Measurements from ENCODE around the gene ZNF487. TPM values are rescaled to one million over a fixed set of nuclear protein-coding genes. Genes with fewer than 3 reads are reported as not detected.

Gene ZNF487
- 1.1 TPM for polyA plus RNA-seq (2012; ENCODE audit: insufficient read length, low read depth)

GRCh38 chr10:43436291-43437140 is at the start of gene ZNF487:
Gene ZNF487 (plus strand): TSS chr10:43437111. CDS start chr10:43475814, 38,703 bp downstream.
- TF ChIP-seq TAF1 (IDR thresholded peaks at IDR 0.05; ENCODE audit: borderline replicate concordance, insufficient read depth, low read length) (peak; percentile 22; the same call in 1 of the 2 replicates), POLR2AphosphoS5 (IDR thresholded peaks at IDR 0.05; ENCODE audit: low read depth, low read length) (peak; percentile 66), SIN3A (IDR thresholded peaks at IDR 0.05; ENCODE audit: borderline replicate concordance, insufficient read depth, low read length) (no peak), FOXP2 (optimal IDR thresholded peaks at IDR 0.05; ENCODE audit: borderline replicate concordance, extremely low read depth, extremely low read length, insufficient read depth) (peak; percentile 82)
- TF ChIP-seq, protein P1, sequence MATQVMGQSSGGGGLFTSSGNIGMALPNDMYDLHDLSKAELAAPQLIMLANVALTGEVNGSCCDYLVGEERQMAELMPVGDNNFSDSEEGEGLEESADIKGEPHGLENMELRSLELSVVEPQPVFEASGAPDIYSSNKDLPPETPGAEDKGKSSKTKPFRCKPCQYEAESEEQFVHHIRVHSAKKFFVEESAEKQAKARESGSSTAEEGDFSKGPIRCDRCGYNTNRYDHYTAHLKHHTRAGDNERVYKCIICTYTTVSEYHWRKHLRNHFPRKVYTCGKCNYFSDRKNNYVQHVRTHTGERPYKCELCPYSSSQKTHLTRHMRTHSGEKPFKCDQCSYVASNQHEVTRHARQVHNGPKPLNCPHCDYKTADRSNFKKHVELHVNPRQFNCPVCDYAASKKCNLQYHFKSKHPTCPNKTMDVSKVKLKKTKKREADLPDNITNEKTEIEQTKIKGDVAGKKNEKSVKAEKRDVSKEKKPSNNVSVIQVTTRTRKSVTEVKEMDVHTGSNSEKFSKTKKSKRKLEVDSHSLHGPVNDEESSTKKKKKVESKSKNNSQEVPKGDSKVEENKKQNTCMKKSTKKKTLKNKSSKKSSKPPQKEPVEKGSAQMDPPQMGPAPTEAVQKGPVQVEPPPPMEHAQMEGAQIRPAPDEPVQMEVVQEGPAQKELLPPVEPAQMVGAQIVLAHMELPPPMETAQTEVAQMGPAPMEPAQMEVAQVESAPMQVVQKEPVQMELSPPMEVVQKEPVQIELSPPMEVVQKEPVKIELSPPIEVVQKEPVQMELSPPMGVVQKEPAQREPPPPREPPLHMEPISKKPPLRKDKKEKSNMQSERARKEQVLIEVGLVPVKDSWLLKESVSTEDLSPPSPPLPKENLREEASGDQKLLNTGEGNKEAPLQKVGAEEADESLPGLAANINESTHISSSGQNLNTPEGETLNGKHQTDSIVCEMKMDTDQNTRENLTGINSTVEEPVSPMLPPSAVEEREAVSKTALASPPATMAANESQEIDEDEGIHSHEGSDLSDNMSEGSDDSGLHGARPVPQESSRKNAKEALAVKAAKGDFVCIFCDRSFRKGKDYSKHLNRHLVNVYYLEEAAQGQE (IDR thresholded peaks at IDR 0.05; ENCODE audit: insufficient read depth in 1 of 2, low read depth in 2 of 2, low read length in 2 of 2) = no peak

GRCh38 chr10:43387678-43388032 is 49.3 kb upstream of the ZNF487 start:
- TF ChIP-seq POLR2AphosphoS5 (IDR thresholded peaks at IDR 0.05; ENCODE audit: low read depth, low read length) = no peak
- TF ChIP-seq SIN3A (IDR thresholded peaks at IDR 0.05; ENCODE audit: borderline replicate concordance, insufficient read depth, low read length) = no peak
- TF ChIP-seq TAF1 (IDR thresholded peaks at IDR 0.05; ENCODE audit: borderline replicate concordance, insufficient read depth, low read length) = no peak

GRCh38 chr10:43389867-43390266 is 47.0 kb upstream of the ZNF487 start:
- TF ChIP-seq, protein P1 (IDR thresholded peaks at IDR 0.05; ENCODE audit: insufficient read depth in 1 of 2, low read depth in 2 of 2, low read length in 2 of 2) = no peak
- peak; percentile 23; the same call in 1 of the 2 replicates for TF ChIP-seq POLR2AphosphoS5 (IDR thresholded peaks at IDR 0.05; ENCODE audit: low read depth, low read length)

DNA sequence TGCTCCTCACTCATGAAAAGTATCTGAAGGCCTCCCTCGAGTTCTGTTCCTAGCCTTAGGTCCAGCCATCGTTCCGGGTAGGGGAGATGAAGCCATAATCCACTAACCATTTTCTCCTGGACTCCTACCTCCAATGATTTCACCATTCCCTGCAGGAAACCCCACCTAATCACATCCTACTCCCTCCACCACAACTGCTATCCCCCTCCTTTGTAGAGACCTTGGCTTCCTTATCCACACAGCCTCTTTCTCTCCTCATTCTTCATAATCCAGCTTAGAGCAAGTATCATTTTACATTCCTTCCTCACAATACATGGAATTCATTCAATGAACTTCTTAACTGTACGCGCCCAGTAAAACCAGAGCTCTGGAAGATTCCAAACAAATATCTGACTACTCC is 46.6 kb upstream of the ZNF487 start:
- TF ChIP-seq TAF1 (IDR thresholded peaks at IDR 0.05; ENCODE audit: borderline replicate concordance, insufficient read depth, low read length) = no peak
- peak; percentile 29; the same call in 1 of the 2 replicates for TF ChIP-seq POLR2AphosphoS5 (IDR thresholded peaks at IDR 0.05; ENCODE audit: low read depth, low read length)

DNA sequence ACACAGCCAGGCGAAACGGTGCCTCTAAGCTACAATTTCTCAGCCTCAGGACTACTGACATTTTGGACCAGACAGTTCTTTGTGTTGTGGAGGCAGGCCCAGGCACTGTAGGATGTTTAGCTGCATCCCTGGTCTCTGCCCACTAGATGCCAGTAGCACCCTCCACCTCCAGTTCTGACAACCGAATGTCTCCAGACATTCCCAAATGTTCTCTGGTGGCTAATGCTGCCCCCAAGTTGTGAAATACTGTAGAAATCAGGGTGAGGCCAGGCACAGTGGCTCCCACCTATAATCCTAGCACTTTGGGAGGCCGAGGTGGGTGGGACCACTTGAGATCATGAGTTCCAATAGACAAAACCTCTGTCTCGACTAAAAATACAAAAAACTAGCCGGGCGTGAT is 46.2 kb upstream of the ZNF487 start:
- no peak for TF ChIP-seq TAF1 (IDR thresholded peaks at IDR 0.05; ENCODE audit: borderline replicate concordance, insufficient read depth, low read length)
- TF ChIP-seq SIN3A (IDR thresholded peaks at IDR 0.05; ENCODE audit: borderline replicate concordance, insufficient read depth, low read length) = no peak
- TF ChIP-seq, protein P1 (IDR thresholded peaks at IDR 0.05; ENCODE audit: insufficient read depth in 1 of 2, low read depth in 2 of 2, low read length in 2 of 2) = no peak
- no peak for TF ChIP-seq FOXP2 (optimal IDR thresholded peaks at IDR 0.05; ENCODE audit: borderline replicate concordance, extremely low read depth, extremely low read length, insufficient read depth)
- TF ChIP-seq POLR2AphosphoS5 (IDR thresholded peaks at IDR 0.05; ENCODE audit: low read depth, low read length) = no peak

GRCh38 chr10:43391496-43391895 is 45.4 kb upstream of the ZNF487 start:
- peak; percentile 18; the same call in 1 of the 2 replicates for TF ChIP-seq POLR2AphosphoS5 (IDR thresholded peaks at IDR 0.05; ENCODE audit: low read depth, low read length)
- TF ChIP-seq, protein P1 (IDR thresholded peaks at IDR 0.05; ENCODE audit: insufficient read depth in 1 of 2, low read depth in 2 of 2, low read length in 2 of 2) = no peak

Data from PFSK-1 (cell line).